ENCODE data around the gene PITHD1.
"Not testable (repeated sequence)": the region's sequence is repeated elsewhere in the genome, so short reads cannot be mapped to it uniquely, and the experiment has no call there.

Gene PITHD1

GRCh38 chr1:23827717-23828116 is 49.5 kb downstream of the PITHD1 start:
- no peak for DNase-seq

DNA sequence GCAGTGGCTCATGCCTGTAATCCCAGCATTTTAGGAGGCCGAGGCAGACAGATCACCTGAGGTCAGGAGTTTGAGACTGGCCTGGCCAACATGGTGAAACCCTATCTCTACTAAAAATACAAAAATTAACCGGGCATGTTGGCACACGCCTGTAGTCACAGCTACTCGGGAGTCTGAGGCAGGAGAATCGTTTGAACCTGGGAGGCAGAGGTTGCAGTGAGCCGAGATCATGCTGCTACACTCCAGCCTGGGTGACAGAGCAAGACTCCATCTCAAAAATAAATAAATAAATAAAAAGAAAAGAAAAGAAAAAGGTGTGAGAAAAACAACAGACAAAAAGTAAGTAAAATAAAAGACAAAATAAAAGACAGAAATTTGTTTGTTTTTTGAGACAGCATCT is 55.9 kb downstream of the PITHD1 start:
- not testable (repeated sequence) for DNase-seq

DNA sequence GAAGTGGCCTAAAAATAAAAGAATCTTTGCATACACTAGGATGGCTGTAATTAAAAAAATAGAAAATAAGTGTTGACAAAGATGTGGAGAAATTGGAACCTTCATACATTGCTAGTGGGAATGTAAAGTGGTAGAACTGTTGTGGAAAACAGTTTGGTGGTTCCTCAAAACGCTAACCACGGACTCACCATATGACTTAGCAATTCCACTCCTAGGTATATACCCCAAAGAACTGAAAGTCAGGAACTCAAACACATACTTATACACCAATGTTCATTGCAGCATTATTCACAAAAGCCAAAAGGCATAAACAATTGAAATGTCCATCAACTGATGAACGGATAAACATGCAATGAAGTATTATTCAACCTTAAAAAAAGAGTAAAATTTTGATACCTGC is 57.8 kb downstream of the PITHD1 start:
- DNase-seq: no peak

All from 8988T (cell line).